Kidney (tissue), 14 donors: ENCODE data around the gene CDC27. TPM values are rescaled to one million over a fixed set of nuclear protein-coding genes. Genes with fewer than 3 reads are reported as not detected.
"Not testable (repeated sequence)": the region's sequence is repeated elsewhere in the genome, so short reads cannot be mapped to it uniquely, and the experiment has no call there.

Source experiments
- DNase-seq, 5 donors: peaks; one replicate each; pipeline ENCODE4 v3.0.0-alpha.2; 2013 to 2020
- FAIRE-seq: peaks from 2 replicates; lab custom pipeline; 2012; peaks lifted over from hg19 to GRCh38; lab: Jason Lieb, UNC
- H3K27ac ChIP-seq, 2 donors: one replicate each; pipeline ENCODE4 v1.7.0; 2013; ENCODE audit warnings: low read depth in 2 of 2, low read length in 2 of 2, inconsistent platforms in 1 of 2
- H3K27me3 ChIP-seq: one replicate; pipeline ENCODE4 v1.7.1; 2013; ENCODE audit warnings: low read length, inconsistent platforms; ENCODE audit not compliant: control insufficient read depth, insufficient read depth
- H3K36me3 ChIP-seq, 3 donors: one replicate each; pipeline versions ENCODE4 v1.7.0 to v1.7.1; 2013; ENCODE audit warnings: low read length in 3 of 3, control low read depth in 1 of 3, inconsistent platforms in 1 of 3; ENCODE audit not compliant: insufficient read depth in 3 of 3, control insufficient read depth in 2 of 3
- H3K4me1 ChIP-seq, 3 donors: one replicate each; pipeline versions ENCODE4 v1.7.0 to v1.7.1; 2013; ENCODE audit warnings: low read length in 3 of 3, inconsistent platforms in 1 of 3, low read depth in 1 of 3; ENCODE audit not compliant: control insufficient read depth in 2 of 3, insufficient read depth in 2 of 3
- H3K4me3 ChIP-seq, 3 donors: one replicate each; pipeline versions ENCODE4 v1.7.0 to v1.8.1; 2013; ENCODE audit warnings: low read length in 3 of 3, control low read depth in 1 of 3, inconsistent platforms in 1 of 3
- H3K9ac ChIP-seq, 3 donors: one replicate each; pipeline versions ENCODE4 v1.7.0 to v1.7.1; 2013; ENCODE audit warnings: low read length in 3 of 3, control low read depth in 1 of 3, inconsistent platforms in 1 of 3
- H3K9me3 ChIP-seq, 3 donors: one replicate each; pipeline versions ENCODE4 v1.7.0 to v1.7.1; 2013; ENCODE audit warnings: low read length in 3 of 3, control low read depth in 1 of 3, inconsistent platforms in 1 of 3; ENCODE audit not compliant: control insufficient read depth in 2 of 3, insufficient read depth in 1 of 3
- CTCF ChIP-seq: IDR thresholded peaks from 3 replicates; pipeline ENCODE4 v1.5.1; 2012; ENCODE audit warnings: mild to moderate bottlenecking, moderate library complexity, borderline replicate concordance; ENCODE audit not compliant: insufficient read depth; ENCODE audit errors: extremely low read depth
- intact Hi-C: fragments of 100-400 bp; cut with DNase I; formaldehyde crosslinking; loops from one replicate; pipeline ENCODE4 v1.11.1; 2022
- polyA plus RNA-seq: library from polyadenylated mRNA; stranded (reverse); fragments of 350-450 nt; fragmentation: Illumina TruSeq; extraction: RNeasy Lipid Tissue Mini Kit (QIAGEN cat#74804); gene quantifications from one replicate; pipeline ENCODE4 v1.2.3, GENCODE V29; 2014; ENCODE audit warnings: low read depth, low replicate concordance; ENCODE audit not compliant: insufficient read depth
- total RNA-seq: library from RNA; stranded (reverse); fragmentation: NEBNext Ultra II Directional; extraction: Animal tissue kit (Norgen Biotek cat#: 25700); gene quantifications from one replicate; pipeline ENCODE4 v1.2.1, GENCODE V29; 2021
- donor health status: control.
- donor health status: control.
- donor health status: control.
- donor health status: control.
- donor health status: control.
- donor health status: DM: yes; HTN: yes; CAD: no.
- donor health status: Normal renal cell carcinoma (clear cell type).

CDC27 gene
- total and polyA plus RNA-seq, 2 donors from 2014 or later: 18.2 to 78.2 TPM

DNA sequence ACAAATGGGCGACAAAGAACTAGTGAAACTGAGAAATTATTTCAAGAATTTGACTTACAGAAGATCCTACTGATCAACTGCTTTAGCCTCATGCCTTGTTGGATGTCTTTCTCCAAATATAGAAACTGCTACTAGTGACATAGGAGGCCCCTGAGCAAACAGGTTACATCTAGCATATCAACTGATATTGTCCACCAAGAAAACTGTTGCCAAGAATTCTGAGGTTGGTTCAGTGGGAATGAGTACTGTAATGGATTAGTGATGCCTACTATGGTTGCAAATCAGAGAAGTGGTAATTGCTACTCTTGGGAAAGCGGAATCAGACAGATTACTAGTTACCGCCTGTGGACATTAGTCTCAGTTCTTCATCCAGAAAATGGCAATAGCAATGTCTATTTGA is 10.0 kb downstream of the CDC27 start:
- intact Hi-C loops: no loop called here
- H3K27ac ChIP-seq: no peak overlapping the region
- peaks cover 0 to 6% (median 0%) of the 10 kb centered on the region in 3 donors for H3K36me3 ChIP-seq

GRCh38 chr17:47177261-47177660 is 11.8 kb downstream of the CDC27 start:
- Histone ChIP-seq H3K27me3 (no peaks in the 10 kb centered on the region), H3K27ac (no peak overlapping the region), H3K36me3 (peaks cover 0 to 6% (median 2%) of the 10 kb centered on the region in 3 donors), H3K9me3 (no peaks in the 10 kb centered on the region), H3K4me3 (no peak overlapping the region), H3K4me1 (no peaks in the 10 kb centered on the region), H3K9ac (no peak overlapping the region)
- DNase-seq (no peak), FAIRE-seq (no peak)
- TF ChIP-seq CTCF: no peak
- intact Hi-C loops: no loop called here

More for the DNA sequence above, 10.0 kb downstream of the CDC27 start:
- H3K4me1 ChIP-seq: no peaks in the 10 kb centered on the region
- no peaks in the 10 kb centered on the region for H3K9me3 ChIP-seq
- H3K27me3 ChIP-seq: no peaks in the 10 kb centered on the region
- no peak for FAIRE-seq
- TF ChIP-seq CTCF: no peak
- DNase-seq: no peak
- H3K4me3 ChIP-seq: no peak overlapping the region
- no peak overlapping the region for H3K9ac ChIP-seq

- DNase-seq (no peak), FAIRE-seq (no peak)
- H3K27ac ChIP-seq: no peak overlapping the region
- H3K9me3 ChIP-seq: no peaks in the 10 kb centered on the region
- H3K27me3 ChIP-seq: no peaks in the 10 kb centered on the region
- H3K4me1 ChIP-seq: no peaks in the 10 kb centered on the region
- no peak overlapping the region for H3K9ac ChIP-seq
- intact Hi-C loops: no loop called here
- peaks cover 0 to 6% (median 2%) of the 10 kb centered on the region in 3 donors for H3K36me3 ChIP-seq
- TF ChIP-seq CTCF: no peak
- H3K4me3 ChIP-seq: no peak overlapping the region
Measured at GRCh38 chr17:47176389-47176826, 12.7 kb downstream of the CDC27 start.

DNA sequence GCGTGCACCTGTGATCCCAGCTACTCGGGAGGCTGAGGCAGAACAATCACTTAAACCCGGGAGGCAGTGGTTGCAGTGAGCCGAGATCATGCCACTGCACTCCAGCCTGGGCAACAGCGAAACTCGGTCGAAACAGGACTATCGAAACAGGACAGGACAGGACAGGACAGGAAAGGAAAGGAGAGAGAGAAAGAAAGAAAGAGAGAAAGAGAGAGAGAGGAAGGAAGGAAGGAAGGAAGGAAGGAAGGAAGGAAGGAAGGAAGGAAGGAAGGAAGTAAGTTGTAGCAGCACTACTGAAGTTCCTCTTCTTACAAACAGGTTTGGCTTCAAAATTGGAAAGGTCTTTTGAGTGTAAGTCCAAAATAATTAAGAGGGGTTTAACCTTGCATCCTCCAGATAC is 14.3 kb downstream of the CDC27 start:
- H3K36me3 ChIP-seq, H3K4me3 ChIP-seq, H3K9ac ChIP-seq, H3K4me1 ChIP-seq, DNase-seq, H3K27ac ChIP-seq, H3K9me3 ChIP-seq, H3K27me3 ChIP-seq, FAIRE-seq, intact Hi-C loops: not testable (repeated sequence)
